Ecto neural progenitor cell (in vitro differentiated cells): ENCODE measurements around the gene DNASE1.
"Not testable (repeated sequence)": the region's sequence is repeated elsewhere in the genome, so short reads cannot be mapped to it uniquely, and the experiment has no call there.

ENCODE experiments used
- DNase-seq: peaks from one replicate; pipeline ENCODE4 v3.0.0-alpha.2; 2018; ENCODE audit warnings: low spot score

DNASE1 gene, protein sequence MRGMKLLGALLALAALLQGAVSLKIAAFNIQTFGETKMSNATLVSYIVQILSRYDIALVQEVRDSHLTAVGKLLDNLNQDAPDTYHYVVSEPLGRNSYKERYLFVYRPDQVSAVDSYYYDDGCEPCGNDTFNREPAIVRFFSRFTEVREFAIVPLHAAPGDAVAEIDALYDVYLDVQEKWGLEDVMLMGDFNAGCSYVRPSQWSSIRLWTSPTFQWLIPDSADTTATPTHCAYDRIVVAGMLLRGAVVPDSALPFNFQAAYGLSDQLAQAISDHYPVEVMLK

DNA sequence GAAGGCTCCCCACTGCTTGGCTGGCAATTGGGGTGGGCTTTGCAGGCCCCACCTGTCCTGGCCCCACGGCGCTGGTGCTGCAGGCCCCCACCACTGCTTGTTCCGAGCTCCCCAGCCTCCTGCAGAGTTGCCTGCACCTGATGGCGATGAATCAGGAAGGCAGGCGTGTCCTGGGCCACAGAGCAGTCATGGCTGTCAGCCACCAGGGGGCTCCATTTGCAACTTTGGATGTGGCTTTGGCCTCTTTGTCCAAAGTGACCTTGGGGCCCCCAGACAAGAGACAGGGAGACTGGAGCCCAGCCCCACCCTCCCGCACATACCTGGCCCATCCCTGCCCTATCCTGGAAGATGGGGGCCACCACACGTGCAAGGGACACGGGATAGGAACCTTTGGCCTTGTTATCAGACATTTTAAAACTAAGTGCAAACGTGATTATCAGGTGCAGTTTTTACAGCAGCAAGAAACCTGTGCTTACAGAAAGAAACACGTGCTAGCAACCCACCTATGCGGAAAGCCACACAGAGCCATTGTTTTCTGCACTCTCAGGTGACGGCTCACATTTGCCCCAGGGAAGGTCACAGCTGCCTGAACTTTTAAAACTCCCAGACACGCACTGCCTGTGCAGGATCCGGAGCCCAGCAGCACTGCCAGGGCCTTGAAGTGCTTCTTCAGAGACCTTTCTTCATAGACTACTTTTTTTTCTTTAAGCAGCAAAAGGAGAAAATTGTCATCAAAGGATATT is at the start of gene DNASE1:
Gene DNASE1 (plus strand): TSS at position 443 of the 743 bp plus-strand sequence. CDS start 683 bp downstream, outside the sequence.
- DNase-seq, result peak; percentile 76

GRCh38 chr16:3606441-3606840 is 48.0 kb upstream of the DNASE1 start:
- no peak for DNase-seq

DNA sequence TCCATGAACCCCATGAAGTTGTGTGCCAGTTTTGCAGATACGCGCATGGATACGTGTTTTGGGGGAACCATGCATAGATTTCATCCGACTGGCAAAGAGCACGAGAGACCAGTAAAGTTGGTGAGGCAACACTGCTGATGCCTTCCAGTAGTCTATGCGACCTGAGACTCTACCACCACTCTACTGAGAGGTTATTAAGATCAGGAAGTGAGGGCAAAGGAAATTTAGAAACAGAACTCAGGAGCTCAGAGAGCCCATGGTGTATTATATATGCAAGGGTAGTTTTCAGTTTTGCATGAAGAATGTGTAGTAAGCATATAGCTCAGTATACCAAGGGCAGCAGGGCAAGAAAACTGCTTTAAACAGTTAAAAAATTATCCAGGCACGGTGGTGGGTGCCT is 47.3 kb upstream of the DNASE1 start:
- DNase-seq, result no peak

DNA sequence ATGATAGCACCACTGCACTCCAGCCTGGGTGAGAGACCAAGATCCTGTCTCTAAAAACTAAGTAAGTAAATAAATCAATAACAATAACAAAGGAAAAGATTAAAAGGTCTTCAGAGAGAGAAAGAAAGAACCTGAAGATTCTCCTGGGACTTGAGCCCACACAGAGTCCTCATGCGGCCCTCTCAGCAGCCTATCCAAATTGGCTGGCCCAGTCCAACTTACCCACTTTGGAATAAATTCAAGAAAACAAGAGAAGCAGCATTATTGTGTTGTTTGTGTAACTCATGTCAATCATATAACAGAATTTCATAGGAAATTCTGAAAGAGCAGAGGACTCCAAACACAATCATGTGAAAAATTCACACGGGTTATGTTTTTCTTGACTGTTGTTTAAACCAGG is 46.9 kb upstream of the DNASE1 start:
- DNase-seq, result no peak

DNA sequence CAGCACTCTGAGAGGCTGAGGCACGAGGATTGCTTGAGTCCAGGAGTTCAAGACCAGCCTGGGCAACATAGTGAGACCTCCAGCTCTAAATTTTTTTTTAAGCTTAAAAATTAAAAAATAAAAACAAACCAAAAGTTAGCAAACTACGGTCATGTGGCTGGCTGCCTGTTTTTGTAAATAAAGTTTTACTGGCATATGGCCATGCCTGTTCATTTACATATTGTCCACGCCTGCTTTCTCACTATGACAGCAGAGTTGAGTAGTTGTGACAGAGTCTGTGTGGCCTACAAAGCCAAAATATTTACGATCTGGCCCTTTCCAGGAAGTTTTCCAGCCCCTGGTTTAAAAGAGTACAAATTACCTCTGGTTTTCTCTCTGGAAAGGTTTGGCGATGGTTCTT is 46.4 kb upstream of the DNASE1 start:
- DNase-seq, result no peak

GRCh38 chr16:3608976-3609375 is 45.5 kb upstream of the DNASE1 start:
- not testable (repeated sequence) for DNase-seq

DNA sequence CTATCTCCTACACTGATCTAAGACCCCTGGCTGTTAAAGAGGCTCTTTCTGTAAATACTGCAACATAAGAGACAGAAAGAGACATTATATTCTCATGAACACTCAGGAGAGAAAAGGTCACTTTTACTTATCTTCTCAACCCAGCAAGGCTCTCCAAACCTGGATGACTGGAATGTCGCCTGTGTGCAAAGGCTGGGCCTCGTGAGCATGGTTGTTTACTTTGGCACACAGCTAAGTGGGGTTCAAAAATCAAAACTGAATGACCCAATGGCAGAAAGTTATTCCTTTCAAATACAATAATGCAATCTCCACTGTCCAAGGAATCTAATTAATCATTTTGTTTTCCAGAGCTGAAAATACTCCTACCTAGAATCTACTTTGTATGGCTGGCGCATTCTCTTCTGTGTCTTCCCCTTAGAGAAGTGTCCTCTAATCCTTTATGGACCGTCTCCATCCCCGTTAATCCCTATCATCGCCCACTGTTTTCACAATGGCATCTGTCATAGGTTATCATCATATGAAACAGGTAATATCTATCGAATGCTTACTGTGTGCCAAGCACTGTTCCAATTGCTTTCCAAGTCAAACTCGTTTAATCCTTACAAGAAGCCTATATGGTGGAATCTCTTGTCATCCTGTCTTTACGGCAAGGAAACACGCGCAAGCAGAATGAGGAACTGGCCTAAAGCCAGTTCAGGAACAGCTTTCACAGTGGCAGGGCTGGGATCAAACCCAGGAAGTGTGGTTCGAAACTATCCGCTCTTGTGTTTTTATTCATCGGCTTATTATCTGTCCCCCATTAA is 44.4 kb upstream of the DNASE1 start:
- no peak for DNase-seq

- DNase-seq, result no peak
Measured at GRCh38 chr16:3610698-3611145, 43.8 kb upstream of the DNASE1 start.

DNA sequence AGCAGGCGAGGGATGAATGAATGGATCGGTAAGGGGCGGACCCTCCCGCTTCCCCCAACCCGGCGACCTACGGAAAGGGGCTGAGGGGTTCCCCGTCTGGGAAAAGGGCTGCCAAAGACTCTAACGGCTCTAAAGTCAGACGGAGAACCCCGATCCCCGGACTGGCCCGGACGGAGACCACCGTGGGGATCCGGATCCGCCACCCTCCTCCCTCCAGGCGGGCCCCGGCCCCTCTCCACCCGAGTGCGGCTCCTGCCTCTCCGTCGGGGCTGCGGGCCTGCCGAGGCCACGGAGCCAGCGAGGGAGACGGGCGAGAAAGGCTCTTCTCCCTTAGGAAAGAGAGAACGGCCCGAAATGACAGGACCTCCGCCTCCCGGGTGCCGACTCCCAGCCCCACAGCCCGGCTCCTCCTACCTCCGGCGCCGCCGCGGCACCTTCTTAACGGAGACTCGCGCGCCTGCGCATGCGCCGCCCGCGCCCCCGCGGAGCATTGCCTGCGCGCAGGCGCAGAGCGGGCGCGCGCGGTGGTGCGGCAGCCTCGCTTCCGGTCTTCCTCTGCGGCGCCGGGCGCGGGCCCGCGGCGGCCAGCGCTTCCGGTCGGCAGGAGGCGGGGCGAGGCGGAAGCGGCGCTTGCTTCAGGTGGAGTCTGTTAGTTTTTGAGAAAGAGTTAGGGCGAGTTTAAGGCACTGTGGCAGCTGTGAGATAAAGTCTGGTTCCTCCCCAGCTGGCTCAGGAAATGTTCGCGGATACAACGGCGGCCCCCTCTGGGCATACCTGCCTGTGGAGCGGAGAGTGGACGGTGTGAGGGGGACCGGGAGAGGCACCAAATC is 43.1 kb upstream of the DNASE1 start, which contains the start of gene SLX4:
Gene SLX4 (minus strand): TSS at position 461 of the 830 bp plus-strand sequence. CDS start 2,642 bp downstream, outside the sequence.
- peak; percentile 94 for DNase-seq

DNA sequence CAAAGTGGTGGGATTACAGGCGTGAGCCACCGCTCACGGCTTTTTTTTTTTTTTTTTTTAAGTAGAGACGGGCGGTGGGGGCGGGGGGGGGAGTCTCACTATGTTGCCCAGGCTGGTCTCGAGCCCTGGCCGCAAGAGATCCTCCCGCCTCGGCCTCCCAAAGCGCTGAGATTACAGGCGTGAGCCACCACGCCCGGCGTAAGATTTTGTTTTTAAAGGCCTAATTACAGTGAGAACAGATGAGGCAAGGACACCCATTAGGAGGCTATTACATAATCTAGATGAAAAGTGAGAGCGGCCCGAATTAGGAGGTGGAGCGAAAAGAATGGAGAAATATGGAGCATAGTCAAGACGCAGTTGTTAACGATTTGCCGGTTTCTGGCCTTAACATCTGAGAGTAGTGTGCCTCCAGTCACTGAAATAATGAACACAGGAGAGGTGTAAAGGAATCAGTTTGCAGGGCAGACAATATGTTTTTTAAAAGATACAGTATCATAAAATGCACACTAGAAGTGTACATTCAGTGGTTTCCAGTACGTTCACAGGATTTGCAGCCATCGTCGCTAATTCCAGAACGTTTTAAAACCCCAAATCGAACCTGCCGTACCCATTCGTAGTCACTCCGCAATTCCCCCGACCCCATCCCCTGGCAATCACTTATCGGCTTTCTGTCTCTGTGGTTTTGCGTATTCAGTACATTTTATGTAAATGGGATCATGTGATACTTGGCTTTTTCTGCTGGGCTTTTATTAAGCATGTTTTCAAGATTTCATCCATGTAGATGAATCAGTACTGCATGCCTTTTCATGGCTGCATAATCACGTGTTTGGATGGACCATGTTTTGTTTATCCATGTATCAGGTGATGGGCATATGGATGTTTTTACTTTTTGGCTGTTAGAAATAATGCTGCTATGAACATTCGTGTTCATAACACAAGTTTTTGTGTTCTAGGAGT is 41.7 kb upstream of the DNASE1 start:
- no peak for DNase-seq

DNA sequence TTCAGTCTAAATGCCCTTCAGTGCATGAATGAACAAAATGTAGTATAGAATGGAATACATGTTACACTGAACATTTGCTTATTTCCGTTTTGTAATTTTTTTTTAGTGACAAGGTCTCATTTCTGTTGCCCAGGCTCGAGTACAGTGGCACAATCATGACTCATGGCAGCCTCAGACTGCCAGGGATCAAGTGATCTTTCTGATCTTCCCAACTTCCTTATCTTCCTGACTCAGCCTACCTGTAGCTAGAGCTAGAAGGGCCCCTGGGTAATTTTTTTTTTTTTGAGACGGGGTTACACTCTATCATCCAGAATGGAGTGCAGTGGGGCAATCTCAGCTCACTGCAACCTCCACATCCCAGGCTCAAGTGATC is 35.7 kb upstream of the DNASE1 start:
- DNase-seq, result no peak

DNA sequence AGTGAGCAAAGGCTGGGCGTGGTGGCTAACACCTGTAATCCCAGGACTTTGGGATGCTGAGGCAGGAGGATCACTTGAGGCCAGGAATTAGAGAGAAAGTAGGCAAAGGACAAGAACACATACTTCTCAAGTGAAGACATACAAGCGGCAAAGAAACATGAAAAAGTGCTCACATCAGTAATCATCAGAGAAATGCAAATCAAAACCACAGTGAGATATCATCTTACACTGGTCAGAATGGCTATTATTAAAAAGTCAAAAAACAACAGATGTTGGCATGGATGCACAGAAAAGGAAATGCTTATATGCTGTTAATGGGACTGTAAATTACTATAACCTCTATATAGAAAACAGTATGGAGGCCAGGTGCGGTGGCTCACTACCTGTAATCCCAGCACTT is 30.8 kb upstream of the DNASE1 start:
- no peak for DNase-seq

DNA sequence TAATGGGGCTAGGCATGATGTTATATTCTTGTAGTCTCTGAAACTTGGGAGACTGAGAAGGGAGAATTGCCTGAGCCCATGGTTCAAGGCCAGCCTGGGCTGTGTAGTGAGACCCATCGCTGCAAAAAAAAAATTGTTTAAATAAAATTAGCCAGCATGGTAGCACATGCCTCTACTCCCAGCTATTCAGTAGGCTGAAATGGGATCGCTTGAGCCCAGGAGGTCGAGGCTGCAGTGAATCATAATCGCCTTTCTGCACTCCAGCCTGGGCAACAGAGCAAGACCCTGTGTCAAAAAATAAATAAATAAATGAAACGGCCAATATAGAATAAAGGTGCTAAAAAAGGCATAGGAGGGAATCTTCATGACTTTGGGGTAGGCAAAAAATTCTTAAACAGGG is 29.2 kb upstream of the DNASE1 start:
- no peak for DNase-seq

DNA sequence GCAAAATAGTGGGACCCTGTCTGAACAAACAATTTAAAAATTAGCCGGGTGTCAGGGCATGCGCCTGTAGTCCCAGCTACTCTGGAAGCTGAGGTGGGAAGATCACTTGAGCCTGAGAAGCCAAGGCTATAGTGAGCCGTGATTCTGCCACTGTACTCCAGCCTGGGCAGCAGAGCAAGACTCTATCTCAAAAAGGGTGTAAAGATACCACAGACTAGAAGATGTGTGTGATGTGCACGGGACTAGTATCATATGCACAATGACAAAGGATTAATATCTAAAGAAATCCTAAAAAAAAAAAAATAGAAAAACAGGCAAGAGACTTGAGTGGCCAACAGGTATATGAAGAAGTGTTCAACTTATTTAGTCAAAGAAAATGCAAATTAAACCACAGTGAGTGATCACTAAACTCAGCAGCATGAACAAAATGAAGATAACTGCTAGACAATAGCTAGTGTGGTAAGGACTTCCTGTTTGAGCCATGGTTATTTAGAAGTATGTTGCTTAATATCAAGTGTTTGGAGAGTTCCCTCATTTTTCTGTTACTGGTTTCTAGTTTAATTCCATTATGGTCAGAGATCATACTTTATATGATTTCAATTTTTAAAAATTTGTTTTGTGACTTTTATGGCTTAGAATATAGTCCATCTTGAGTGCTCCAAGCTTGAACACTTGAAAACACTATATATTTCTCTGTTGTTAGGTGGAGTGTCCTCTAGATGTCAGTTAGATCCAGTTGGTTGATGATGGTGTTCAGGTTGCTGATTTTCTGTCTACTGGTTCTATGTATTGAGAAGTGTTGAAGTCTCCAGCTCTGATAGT is 28.4 kb upstream of the DNASE1 start:
- no peak for DNase-seq

DNA sequence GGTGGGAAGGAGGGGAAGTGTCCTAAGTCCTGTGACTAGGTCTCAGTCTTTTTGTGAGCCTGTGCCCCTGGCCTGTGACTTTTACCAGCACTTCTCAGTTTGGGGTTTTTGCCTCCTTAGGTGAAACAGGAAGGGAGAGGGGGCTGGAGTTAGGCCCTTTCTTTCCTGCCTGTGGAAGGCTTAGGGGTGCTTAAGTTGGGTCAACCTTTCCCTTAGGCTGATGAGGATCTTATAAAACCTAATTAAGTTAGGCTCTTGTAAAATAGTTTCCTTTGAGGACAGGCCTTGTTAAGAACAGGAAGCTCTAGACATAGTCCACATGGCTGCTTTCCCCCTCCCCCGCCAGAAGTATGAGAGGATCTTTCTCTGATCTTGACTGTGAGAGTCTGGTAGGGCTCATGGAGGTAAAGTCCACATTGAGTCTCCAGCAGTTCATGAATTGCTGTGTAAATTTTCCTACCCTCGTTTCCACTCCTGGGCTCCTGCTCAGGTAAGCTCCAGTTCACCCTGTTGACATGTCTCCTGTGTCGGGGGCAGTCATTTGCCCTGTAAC is 17.0 kb upstream of the DNASE1 start:
- no peak for DNase-seq

DNA sequence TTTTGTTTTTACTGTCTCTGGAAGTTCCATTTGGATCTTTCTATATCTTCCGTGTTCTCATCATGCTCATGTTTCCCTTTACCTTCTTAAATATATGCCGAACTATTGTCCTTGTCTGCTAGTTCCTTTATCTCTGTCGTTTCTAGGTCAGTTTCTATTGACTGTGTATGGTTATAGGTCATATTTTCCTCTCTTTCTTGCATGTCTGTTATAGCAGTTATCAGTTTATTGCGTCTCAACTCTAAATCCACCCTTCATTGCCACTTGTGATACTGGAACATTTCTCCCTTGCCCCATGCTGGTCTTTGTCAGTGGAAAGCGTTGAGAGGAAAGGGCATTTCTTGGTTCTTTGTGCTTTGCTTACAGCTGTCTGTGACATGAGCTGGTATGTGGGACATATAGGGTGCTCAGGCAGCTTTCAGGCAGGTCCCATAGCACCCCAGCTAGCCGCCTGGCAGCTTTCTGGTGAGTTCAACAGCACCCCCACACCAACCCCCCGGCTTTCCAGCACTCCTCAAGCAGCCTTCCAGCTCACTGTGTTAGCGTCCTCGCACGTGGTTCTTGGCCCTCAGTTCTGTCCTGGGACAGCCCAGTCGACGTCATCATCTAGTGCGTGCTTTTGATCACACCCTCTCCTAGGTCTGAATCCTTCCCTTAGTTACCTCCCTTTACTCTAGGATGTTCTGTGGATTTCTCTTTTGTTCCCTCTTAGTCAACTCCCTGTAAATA is 15.4 kb upstream of the DNASE1 start:
- no peak for DNase-seq

- no peak for DNase-seq
Measured at GRCh38 chr16:3640207-3640606, 14.3 kb upstream of the DNASE1 start.

- DNase-seq, result no peak
Measured at GRCh38 chr16:3640632-3641501, 13.6 kb upstream of the DNASE1 start.
